K562 (cell line): Measurements from ENCODE around the gene CEP131. TPM values are rescaled to one million over a fixed set of nuclear protein-coding genes. Genes with fewer than 3 reads are reported as not detected.

ENCODE experiments used
- ATAC-seq: fragments of 200-7000 bp; cut with Tn5 transposase; 3 replicates; pipeline ENCODE4 v1.9.1; 2020; ENCODE audit warnings: moderate library complexity
- BruUV-seq: library from RNA; stranded (reverse); fragments of 400-500 nt; replicated peaks from 2 replicates; lab custom pipeline; 2021; lab: Mats Ljungman, UMichigan
- CTCF ChIA-PET: fragments of 300-600 bp; formaldehyde crosslinking; extraction: SDS; loops from one replicate; lab custom pipeline; 2021; ENCODE audit warnings: low intra/inter-chr PET ratio; lab: Yijun Ruan, JAX
- POLR2A ChIA-PET: fragments of 300-600, 350-650 bp; sonication (Branson Sonifier 250); formaldehyde crosslinking; extraction: SDS; loops from one replicate; lab custom pipeline; 2021; ENCODE audit warnings: antibody characterized with exemption, inconsistent platforms; lab: Yijun Ruan, JAX
- DNase-seq, 4 experiments: peaks; one replicate each; pipeline versions ENCODE4 v3.0.0 to v3.0.0-alpha.2; 2011 to 2018; ENCODE audit warnings: low spot score in 3 of 4, mixed read lengths in 3 of 4; ENCODE audit errors: extremely low read depth in 1 of 4
- FAIRE-seq: peaks from 2 replicates; lab custom pipeline; 2011; peaks lifted over from hg19 to GRCh38; lab: Jason Lieb, UNC
- H2AFZ ChIP-seq: 2 replicates; pipeline ENCODE4 v1.6.0; 2011; ENCODE audit warnings: low read depth, low read length, control low read depth, inconsistent platforms
- H3K27ac ChIP-seq: fragments of 200-600 bp; 3 replicates; pipeline ENCODE4 v1.8.0; 2011; ENCODE audit warnings: low read depth, mild to moderate bottlenecking, control low read depth, inconsistent platforms, low read length, moderate library complexity, mixed read lengths; ENCODE audit errors: extremely low read depth
- H3K27me3 ChIP-seq, 2 experiments: fragments of 300-600 bp in 1 of 2; 2 replicates in 1 of 2; 3 replicates in 1 of 2; pipeline versions ENCODE4 v1.6.0 to v1.8.0; 2011; ENCODE audit warnings: inconsistent platforms in 2 of 2, low read length in 2 of 2, mild to moderate bottlenecking in 1 of 2, mixed read lengths in 1 of 2, moderate library complexity in 1 of 2; ENCODE audit not compliant: control insufficient read depth in 2 of 2, insufficient read depth in 2 of 2
- H3K36me3 ChIP-seq: fragments of 300-600 bp; 3 replicates; pipeline ENCODE4 v1.8.0; 2011; ENCODE audit warnings: mild to moderate bottlenecking, low read length, inconsistent platforms; ENCODE audit not compliant: control insufficient read depth, insufficient read depth
- H3K4me1 ChIP-seq, 2 experiments: fragments of 200-600 bp in 1 of 2; replicated peaks in 1 of 2; 2 replicates in 1 of 2; 3 replicates in 1 of 2; pipeline versions ENCODE4 v1.5.1 to v1.8.0; 2011; ENCODE audit warnings: inconsistent platforms in 2 of 2, low read length in 2 of 2, mild to moderate bottlenecking in 1 of 2, mixed read lengths in 1 of 2, moderate library complexity in 1 of 2; ENCODE audit not compliant: control insufficient read depth in 2 of 2, insufficient read depth in 2 of 2
- H3K4me2 ChIP-seq: 2 replicates; pipeline ENCODE4 v1.6.1; 2011; ENCODE audit warnings: low read length, control low read depth, inconsistent platforms, mixed read lengths; ENCODE audit not compliant: insufficient read depth
- H3K4me3 ChIP-seq: fragments of 200-600 bp; sonication (generic), shearing (Covaris generic); 2 replicates; pipeline ENCODE4 v1.5.1; 2016; ENCODE audit warnings: control low read depth, inconsistent platforms
- H3K79me2 ChIP-seq: fragments of 200-600 bp; 3 replicates; pipeline ENCODE4 v1.8.0; 2011; ENCODE audit warnings: low read length, inconsistent platforms; ENCODE audit not compliant: control insufficient read depth, insufficient read depth
- H3K9ac ChIP-seq, 2 experiments: 2 replicates each; pipeline versions ENCODE4 v1.6.0 to v1.6.1; 2011; ENCODE audit warnings: low read depth in 2 of 2, low read length in 2 of 2, control low read depth in 1 of 2, inconsistent platforms in 1 of 2, mild to moderate bottlenecking in 1 of 2, mixed read lengths in 1 of 2; ENCODE audit not compliant: insufficient read depth in 1 of 2
- H3K9me1 ChIP-seq: one replicate; pipeline ENCODE4 v1.6.0; 2011; ENCODE audit warnings: inconsistent platforms, mild to moderate bottlenecking, low read length, moderate library complexity; ENCODE audit not compliant: control insufficient read depth, insufficient read depth
- H3K9me3 ChIP-seq: replicated peaks from 2 replicates; pipeline ENCODE4 v1.5.1; 2011; ENCODE audit warnings: low read depth, low read length, inconsistent platforms; ENCODE audit not compliant: control insufficient read depth, insufficient read depth
- H4K20me1 ChIP-seq: replicated peaks from 2 replicates; pipeline ENCODE4 v1.6.1; 2011; ENCODE audit warnings: low read length, inconsistent platforms, mixed read lengths; ENCODE audit not compliant: control insufficient read depth, insufficient read depth
- ATF7 ChIP-seq: fragments of 450-650 bp; IDR thresholded peaks from 2 replicates; pipeline ENCODE4 v1.7.1; 2014; ENCODE audit warnings: mild to moderate bottlenecking, moderate library complexity
- BRD9 ChIP-seq: fragments of 450-650 bp; IDR thresholded peaks from 2 replicates; pipeline ENCODE4 v1.6.1; 2018; ENCODE audit warnings: low read depth; ENCODE audit not compliant: partially characterized antibody
- CGGBP1 ChIP-seq: fragments of 250-450 bp; sonication (Bioruptor Pico); IDR thresholded peaks from 2 replicates; pipeline ENCODE4 v1.9.0; 2021; ENCODE audit warnings: mild to moderate bottlenecking
- CLOCK ChIP-seq: fragments of 250-450 bp; sonication (Bioruptor Pico); IDR thresholded peaks from 2 replicates; pipeline ENCODE4 v1.4.0; 2020; ENCODE audit warnings: mild to moderate bottlenecking, moderate library complexity, borderline replicate concordance
- CREBBP ChIP-seq: IDR thresholded peaks from one replicate; pipeline ENCODE4 v1.6.1; 2012; ENCODE audit warnings: low read depth, mild to moderate bottlenecking, control low read depth, inconsistent platforms, low read length
- JUNB ChIP-seq: fragments of 450-650 bp; formaldehyde crosslinking; conservative IDR thresholded peaks from 2 replicates; pipeline ENCODE4 v1.4.0; 2020; ENCODE audit warnings: mild to moderate bottlenecking
- JUND ChIP-seq, 2 experiments: IDR thresholded peaks; 2 replicates in 1 of 2; 3 replicates in 1 of 2; pipeline ENCODE4 v1.6.1; 2011; ENCODE audit warnings: borderline replicate concordance in 2 of 2, low read depth in 2 of 2, low read length in 2 of 2, improper control_type of control experiment in 1 of 2, missing biosample characterization in 1 of 2, missing genetic modification characterization in 1 of 2, missing genetic modification reagents in 1 of 2
- MBD2 ChIP-seq: sonication (generic); IDR thresholded peaks from 2 replicates; pipeline ENCODE4 v1.6.1; 2016; ENCODE audit warnings: low read depth, borderline replicate concordance
- NONO ChIP-seq, 2 experiments: fragments of 200-400 bp in 1 of 2; fragments of 450-650 bp in 1 of 2; formaldehyde crosslinking in 1 of 2; IDR thresholded peaks; 2 replicates each; pipeline ENCODE4 v1.6.1; 2017; ENCODE audit warnings: low read depth in 2 of 2, mild to moderate bottlenecking in 2 of 2, moderate library complexity in 2 of 2, low read length in 1 of 2
- PTTG1 ChIP-seq: fragments of 450-650 bp; IDR thresholded peaks from 2 replicates; pipeline ENCODE4 v1.6.1; 2016; ENCODE audit warnings: low read depth, mild to moderate bottlenecking, missing genetic modification characterization, missing compliant biosample characterization
- TFAP4 ChIP-seq: sonication (generic); formaldehyde crosslinking; IDR thresholded peaks from 2 replicates; pipeline ENCODE4 v1.8.0; 2022; ENCODE audit warnings: missing genetic modification reagents, mild to moderate bottlenecking, moderate library complexity, borderline replicate concordance
- ZKSCAN3 ChIP-seq: fragments of 250-450 bp; sonication (Bioruptor Pico); IDR thresholded peaks from 2 replicates; pipeline ENCODE4 v1.4.0; 2020
- ZNF512 ChIP-seq: IDR thresholded peaks from 2 replicates; pipeline ENCODE4 v1.6.1; 2016; ENCODE audit warnings: missing genetic modification characterization, missing compliant biosample characterization
- ZNF785 ChIP-seq: fragments of 250-450 bp; sonication (Bioruptor Pico); IDR thresholded peaks from 2 replicates; pipeline ENCODE4 v1.4.0; 2020; ENCODE audit warnings: mild to moderate bottlenecking
- WGBS: fragments of 100-300 bp; shearing (Covaris generic); methylation state at CpG from one replicate; pipeline ENCODE4 v1.1.6; 2016; ENCODE audit warnings: low coverage, mixed read lengths; ENCODE audit not compliant: insufficient coverage; ENCODE audit errors: missing lambda C conversion rate; 5-methylcytosine and 5-hydroxymethylcytosine counted together
- in situ Hi-C: fragments of 300-500 bp; cut with MboI; formaldehyde crosslinking; loops from 4 replicates; pipeline ENCODE4 v1.15.0; 2018; ENCODE audit warnings: inconsistent platforms, mixed read lengths
- intact Hi-C: fragments of 100-400 bp; cut with micrococcal nuclease; formaldehyde crosslinking; loops from 2 replicates; pipeline ENCODE4 v1.14.2; 2022
- polyA plus RNA-seq, 8 experiments: library from polyadenylated mRNA; depleted of rRNA in 4 of 8; stranded (reverse) in 5 of 8; unstranded in 3 of 8; fragments of >200 nt; fragmentation: Nextera tagmentation in 2 of 8; fragmentation: Illumina TruSeq in 1 of 8; extraction: Ambion mirVana in 2 of 8; extraction: Trizol in 1 of 8; gene quantifications; 2 replicates each; pipeline versions ENCODE4 v1.2.1 to v1.2.3, GENCODE V29; 2011 to 2014; ENCODE audit warnings: inconsistent platforms in 1 of 8, missing spikeins in 1 of 8
- total RNA-seq, 7 experiments: library from RNA; depleted of rRNA in 6 of 7; stranded (reverse); fragments of >200 nt in 6 of 7; fragmentation: Illumina TruSeq in 2 of 7; extraction: Trizol in 2 of 7; gene quantifications; 2 replicates each; pipeline versions ENCODE4 v1.2.1 to v1.2.3, GENCODE V29; 2011 to 2021; ENCODE audit warnings: low replicate concordance in 1 of 7

CEP131 gene
- total and polyA plus RNA-seq, 9 of the 15 experiments (the other 6 are each of a cell fraction or from before 2014, with no cell fraction given), result 0.24 to 21.2 (median 2.3) TPM

GRCh38 chr17:81189016-81189415, 33.7 kb downstream of the CEP131 start:
- Histone ChIP-seq H3K4me2 (no peak overlapping the region), H2AFZ (no peak overlapping the region), H3K27me3 (peaks cover 1 to 7% of the 10 kb centered on the region in 2 experiments; a peak in 3 of 5 replicates), H3K79me2 (no peaks in the 10 kb centered on the region), H3K9me1 (no peaks in the 10 kb centered on the region), H4K20me1 (no peaks in the 10 kb centered on the region; the same call in 1 of the 2 replicates), H3K9me3 (no peaks in the 10 kb centered on the region), H3K4me1 (peaks cover 7 to 74% of the 10 kb centered on the region in 2 experiments), H3K4me3 (no peak overlapping the region), H3K9ac (no peak overlapping the region), H3K27ac (no peak overlapping the region), H3K36me3 (peaks cover 2% of the 10 kb centered on the region; the same call in 1 of the 3 replicates)
- CTCF ChIA-PET, result interaction anchor here (0.7 kb wide), 1 partner anchor 35 kb away, joined by 3 read pairs; no protein-coding TSS in a partner anchor
- FAIRE-seq (no peak), ATAC-seq (no peak), DNase-seq (no peak)
- WGBS, result 77% methylated on average over 5 of the region's 7 CpGs
- in situ Hi-C loops, result no loop called here
- BruUV-seq, result no TSS peak
- intact Hi-C loops, result no loop called here
- POLR2A ChIA-PET, result interaction anchor here (1.3 kb wide), 1 partner anchor 9 kb away, joined by 4 read pairs; no protein-coding TSS in a partner anchor
- no peak for TF ChIP-seq MBD2
- no peak for TF ChIP-seq ZNF785 (CRISPR knock-in tag)
- no peak for TF ChIP-seq PTTG1 (tag)
- TF ChIP-seq JUND (IDR thresholded peaks at IDR 0.05; ENCODE audit: borderline replicate concordance, low read depth, low read length), result no peak
- no peak for TF ChIP-seq JUND (tag; IDR thresholded peaks at IDR 0.05; ENCODE audit: borderline replicate concordance, low read depth, low read length)
- TF ChIP-seq NONO (IDR thresholded peaks at IDR 0.05; ENCODE audit: low read depth in 2 of 2, low read length in 1 of 2), result no peak
- no peak for TF ChIP-seq ZNF512 (tag)
- no peak for TF ChIP-seq TFAP4 (CRISPR knock-in tag)
- no peak for TF ChIP-seq BRD9
- no peak for TF ChIP-seq CGGBP1 (CRISPR knock-in tag)
- TF ChIP-seq ZKSCAN3 (CRISPR knock-in tag), result no peak
- no peak for TF ChIP-seq CLOCK (CRISPR knock-in tag)
- no peak for TF ChIP-seq ATF7
- no peak for TF ChIP-seq JUNB
- TF ChIP-seq CREBBP, result no peak
